SU-DHL-6 (cell line): ENCODE data around the gene OR3A1.
"Not testable (repeated sequence)": the region's sequence is repeated elsewhere in the genome, so short reads cannot be mapped to it uniquely, and the experiment has no call there.

Source experiments
- H2AFZ ChIP-seq: fragments of 200-600 bp; sonication (generic); 2 replicates; pipeline ENCODE4 v1.6.1; 2014; ENCODE audit warnings: low read depth, mild to moderate bottlenecking, moderate library complexity, mixed read lengths, antibody characterized with exemption, low read length; ENCODE audit not compliant: severe bottlenecking
- H3F3A ChIP-seq: fragments of 200-600 bp; shearing (Covaris generic); 2 replicates; pipeline ENCODE4 v1.6.0; 2016; ENCODE audit warnings: antibody characterized with exemption, mild to moderate bottlenecking; ENCODE audit not compliant: insufficient read depth
- H3K27ac ChIP-seq: fragments of 200-600 bp; sonication (generic); 2 replicates; pipeline ENCODE4 v1.5.1; 2016; ENCODE audit warnings: low read depth, mild to moderate bottlenecking, low read length, moderate library complexity, mixed read lengths
- H3K27me3 ChIP-seq: fragments of 200-600 bp; sonication (generic), shearing (Covaris generic); 2 replicates; pipeline ENCODE4 v1.6.0; 2014; ENCODE audit warnings: mild to moderate bottlenecking, low read length
- H3K36me3 ChIP-seq: fragments of 200-600 bp; sonication (generic); 2 replicates; pipeline ENCODE4 v1.6.1; 2014; ENCODE audit warnings: mild to moderate bottlenecking, low read length, mixed read lengths
- H3K4me2 ChIP-seq: fragments of 300-600, 200-600 bp; shearing (Covaris generic), sonication (generic); 2 replicates; pipeline ENCODE4 v1.6.0; 2014; ENCODE audit warnings: low read length, low read depth, mild to moderate bottlenecking; ENCODE audit not compliant: poor library complexity, severe bottlenecking
- H3K4me3 ChIP-seq: fragments of 200-600 bp; sonication (generic); 2 replicates; pipeline ENCODE4 v1.5.1; 2014; ENCODE audit warnings: antibody characterized with exemption, low read length, mild to moderate bottlenecking, mixed read lengths; ENCODE audit not compliant: insufficient read depth, poor library complexity, severe bottlenecking
- H3K79me2 ChIP-seq: fragments of 200-600 bp; sonication (generic); 2 replicates; pipeline ENCODE4 v1.6.1; 2014; ENCODE audit warnings: mild to moderate bottlenecking, low read length, moderate library complexity; ENCODE audit not compliant: insufficient read depth
- H3K9ac ChIP-seq: fragments of 200-600 bp; sonication (generic); 2 replicates; pipeline ENCODE4 v1.7.0; 2014; ENCODE audit warnings: mild to moderate bottlenecking, low read length
- H3K9me2 ChIP-seq: fragments of 200-600 bp; sonication (generic); replicated peaks from 2 replicates; pipeline ENCODE4 v1.6.1; 2014; ENCODE audit warnings: low read length; ENCODE audit not compliant: insufficient read depth
- H3K9me3 ChIP-seq: fragments of 200-600 bp; sonication (generic); 2 replicates; pipeline ENCODE4 v1.6.1; 2014; ENCODE audit warnings: low read length, mixed read lengths; ENCODE audit not compliant: insufficient read depth
- H4K20me1 ChIP-seq: fragments of 200-600 bp; sonication (generic); 2 replicates; pipeline ENCODE4 v1.6.1; 2014; ENCODE audit warnings: low read depth, mild to moderate bottlenecking, antibody characterized with exemption, low read length, moderate library complexity, mixed read lengths
- CTCF ChIP-seq: fragments of 200-600 bp; sonication (generic); IDR thresholded peaks from one replicate; pipeline ENCODE4 v1.5.1; 2017; ENCODE audit warnings: antibody characterized with exemption, mild to moderate bottlenecking, low read length, moderate library complexity; ENCODE audit not compliant: insufficient read depth, poor library complexity, severe bottlenecking
- EZH2phosphoT487 ChIP-seq: fragments of 200-600 bp; sonication (generic), shearing (Covaris generic); conservative IDR thresholded peaks from 2 replicates; pipeline ENCODE4 v1.6.1; 2018; ENCODE audit warnings: mild to moderate bottlenecking, antibody characterized with exemption, low read length, moderate library complexity, mixed read lengths

Gene OR3A1

GRCh38 chr17:3260600-3260999 lies 37.6 kb downstream of the OR3A1 start:
- Histone ChIP-seq H2AFZ (no peak overlapping the region), H3K27ac (no peak overlapping the region), H3K79me2 (no peaks in the 10 kb centered on the region), H3K27me3 (no peaks in the 10 kb centered on the region), H3K36me3 (no peaks in the 10 kb centered on the region), H3K9me2 (no peaks in the 10 kb centered on the region), H3F3A (no peaks in the 10 kb centered on the region), H3K9ac (no peak overlapping the region), H3K4me2 (no peak overlapping the region), H3K9me3 (no peaks in the 10 kb centered on the region), H4K20me1 (no peaks in the 10 kb centered on the region), H3K4me3 (no peak overlapping the region)
- no peak for TF ChIP-seq EZH2phosphoT487
- no peak for TF ChIP-seq CTCF

GRCh38 chr17:3260163-3260562 lies 38.0 kb downstream of the OR3A1 start:
- Histone ChIP-seq H3F3A (no peaks in the 10 kb centered on the region), H3K36me3 (no peaks in the 10 kb centered on the region), H4K20me1 (no peaks in the 10 kb centered on the region), H3K4me2 (no peak overlapping the region), H3K9me3 (no peaks in the 10 kb centered on the region), H3K27ac (no peak overlapping the region), H2AFZ (no peak overlapping the region), H3K9me2 (no peaks in the 10 kb centered on the region), H3K4me3 (no peak overlapping the region), H3K9ac (no peak overlapping the region), H3K79me2 (no peaks in the 10 kb centered on the region), H3K27me3 (no peaks in the 10 kb centered on the region)
- TF ChIP-seq EZH2phosphoT487 (no peak), CTCF (no peak)

- Histone ChIP-seq H3K4me3 (no peak overlapping the region), H4K20me1 (no peaks in the 10 kb centered on the region), H3F3A (no peaks in the 10 kb centered on the region), H3K27me3 (no peaks in the 10 kb centered on the region), H3K36me3 (no peaks in the 10 kb centered on the region), H3K79me2 (no peaks in the 10 kb centered on the region), H2AFZ (no peak overlapping the region), H3K27ac (no peak overlapping the region), H3K9me2 (no peaks in the 10 kb centered on the region), H3K9me3 (no peaks in the 10 kb centered on the region), H3K4me2 (no peak overlapping the region), H3K9ac (no peak overlapping the region)
- TF ChIP-seq CTCF (no peak), EZH2phosphoT487 (no peak)
These were observed 41.6 kb downstream of the OR3A1 start for GRCh38 chr17:3256575-3256974.

GRCh38 chr17:3249013-3249412 lies 49.1 kb downstream of the OR3A1 start:
- not testable (repeated sequence) for H3K9me2 ChIP-seq, H3K4me3 ChIP-seq, H3K79me2 ChIP-seq, H3K36me3 ChIP-seq, H2AFZ ChIP-seq, H3K9ac ChIP-seq, H3K9me3 ChIP-seq, H3K4me2 ChIP-seq, H3K27me3 ChIP-seq, H3F3A ChIP-seq, H4K20me1 ChIP-seq, H3K27ac ChIP-seq

GRCh38 chr17:3244841-3245240 lies 53.3 kb downstream of the OR3A1 start:
- H3K9me2 ChIP-seq, H3K4me3 ChIP-seq, H3K36me3 ChIP-seq, H2AFZ ChIP-seq, H3K9ac ChIP-seq, H3K27me3 ChIP-seq, H4K20me1 ChIP-seq, H3F3A ChIP-seq, H3K79me2 ChIP-seq, H3K9me3 ChIP-seq, H3K27ac ChIP-seq, H3K4me2 ChIP-seq: not testable (repeated sequence)

- H2AFZ ChIP-seq, H3K4me3 ChIP-seq, H3F3A ChIP-seq, H3K27me3 ChIP-seq, H3K79me2 ChIP-seq, H3K9me3 ChIP-seq, H3K36me3 ChIP-seq, H3K27ac ChIP-seq, H4K20me1 ChIP-seq, H3K9me2 ChIP-seq, H3K9ac ChIP-seq, H3K4me2 ChIP-seq: not testable (repeated sequence)
These were observed 57.1 kb downstream of the OR3A1 start for GRCh38 chr17:3241044-3241443.
